Panc1 (cell line): Measurements from ENCODE around the gene MORN1. TPM values are rescaled to one million over a fixed set of nuclear protein-coding genes. Genes with fewer than 3 reads are reported as not detected.
A peak's percentile ranks its signal among the peaks of the same experiment; 100 is the strongest.

Experiments
- ATAC-seq: fragments of 200-7000 bp; cut with Tn5 transposase; 2 replicates; pipeline ENCODE4 v1.9.1; 2020; ENCODE audit warnings: mild to moderate bottlenecking, moderate library complexity
- BruUV-seq: library from RNA; stranded (reverse); fragments of 400-500 nt; replicated peaks from 2 replicates; lab custom pipeline; 2021; lab: Mats Ljungman, UMichigan
- CTCF ChIA-PET: fragments of 300-600 bp; sonication (Branson Sonifier 250); formaldehyde crosslinking; loops from one replicate; lab custom pipeline; 2022; ENCODE audit warnings: antibody characterized with exemption; lab: Charles Lee
- POLR2A ChIA-PET: fragments of 300-600 bp; sonication (Branson Sonifier 250); formaldehyde crosslinking; loops from one replicate; lab custom pipeline; 2022; ENCODE audit warnings: antibody characterized with exemption; lab: Charles Lee
- DNase-seq: peaks from one replicate; pipeline ENCODE4 v3.0.0-alpha.2; 2010; ENCODE audit warnings: low read depth, low spot score
- H3K27ac ChIP-seq: 2 replicates; pipeline ENCODE4 v1.5.1; 2011; ENCODE audit warnings: mild to moderate bottlenecking, low read length, inconsistent platforms
- H3K27me3 ChIP-seq: fragments of 200-500 bp; sonication (Bioruptor generic); 2 replicates; pipeline ENCODE4 v1.6.0; 2014; ENCODE audit warnings: low read length, inconsistent platforms; ENCODE audit not compliant: control insufficient read depth, insufficient read depth
- H3K36me3 ChIP-seq: fragments of 200-500 bp; sonication (Bioruptor generic); 2 replicates; pipeline ENCODE4 v1.5.1; 2014; ENCODE audit warnings: inconsistent platforms, mild to moderate bottlenecking, low read length, moderate library complexity; ENCODE audit not compliant: control insufficient read depth, insufficient read depth
- H3K4me1 ChIP-seq: 2 replicates; pipeline ENCODE4 v1.5.1; 2011; ENCODE audit warnings: inconsistent platforms, mild to moderate bottlenecking, low read length, moderate library complexity; ENCODE audit not compliant: control insufficient read depth, insufficient read depth
- H3K4me3 ChIP-seq, 2 experiments: 2 replicates each; pipeline ENCODE4 v1.5.1; 2011 to 2012; ENCODE audit warnings: low read depth in 2 of 2, low read length in 2 of 2, mild to moderate bottlenecking in 2 of 2, inconsistent platforms in 1 of 2, moderate library complexity in 1 of 2
- H3K9me3 ChIP-seq: fragments of 200-500 bp; sonication (Bioruptor generic); 2 replicates; pipeline ENCODE4 v1.5.1; 2014; ENCODE audit warnings: low read depth, mild to moderate bottlenecking, inconsistent platforms, low read length, moderate library complexity; ENCODE audit not compliant: control insufficient read depth, insufficient read depth
- POLR2AphosphoS5 ChIP-seq: IDR thresholded peaks from 2 replicates; pipeline ENCODE4 v1.6.1; 2012; ENCODE audit warnings: mild to moderate bottlenecking, low read depth, low read length, moderate library complexity
- SIN3A ChIP-seq: IDR thresholded peaks from 2 replicates; pipeline ENCODE4 v1.6.1; 2012; ENCODE audit warnings: low read depth, mild to moderate bottlenecking, low read length, moderate library complexity, borderline replicate concordance; ENCODE audit not compliant: insufficient read depth
- TCF7L2 ChIP-seq: IDR thresholded peaks from 2 replicates; pipeline ENCODE4 v1.6.1; 2011; ENCODE audit warnings: mild to moderate bottlenecking, low read depth, low read length, inconsistent platforms
- in situ Hi-C: cut with HindIII; loops from 2 replicates; pipeline ENCODE4 v1.10.0; 2016; ENCODE audit warnings: low sequenced_read_pairs, low pct_unique_long_range_greater_than_20kb
- intact Hi-C: fragments of 100-400 bp; cut with micrococcal nuclease; formaldehyde crosslinking; loops from one replicate; pipeline ENCODE4 v1.10.0; 2022; ENCODE audit not compliant: unreplicated experiment
- total RNA-seq: library from RNA; stranded (reverse); gene quantifications from one replicate; pipeline ENCODE4 v1.2.1, GENCODE V29; 2021; ENCODE audit not compliant: unreplicated experiment
- TF ChIP-seq, protein P1 (sequence below), 2 experiments: IDR thresholded peaks; 2 replicates each; pipeline ENCODE4 v1.6.1; 2011 to 2012; ENCODE audit warnings: low read depth in 2 of 2, control low read depth in 1 of 2, low read length in 1 of 2, mild to moderate bottlenecking in 1 of 2, moderate library complexity in 1 of 2; ENCODE audit not compliant: insufficient read depth in 1 of 2
- TF ChIP-seq, protein P2 (sequence below): fragments of 450-650 bp; IDR thresholded peaks from 2 replicates; pipeline ENCODE4 v1.5.1; 2017; ENCODE audit warnings: mild to moderate bottlenecking

MORN1 gene
- total RNA-seq, 1 experiment from 2014 or later, result 21.3 TPM

DNA sequence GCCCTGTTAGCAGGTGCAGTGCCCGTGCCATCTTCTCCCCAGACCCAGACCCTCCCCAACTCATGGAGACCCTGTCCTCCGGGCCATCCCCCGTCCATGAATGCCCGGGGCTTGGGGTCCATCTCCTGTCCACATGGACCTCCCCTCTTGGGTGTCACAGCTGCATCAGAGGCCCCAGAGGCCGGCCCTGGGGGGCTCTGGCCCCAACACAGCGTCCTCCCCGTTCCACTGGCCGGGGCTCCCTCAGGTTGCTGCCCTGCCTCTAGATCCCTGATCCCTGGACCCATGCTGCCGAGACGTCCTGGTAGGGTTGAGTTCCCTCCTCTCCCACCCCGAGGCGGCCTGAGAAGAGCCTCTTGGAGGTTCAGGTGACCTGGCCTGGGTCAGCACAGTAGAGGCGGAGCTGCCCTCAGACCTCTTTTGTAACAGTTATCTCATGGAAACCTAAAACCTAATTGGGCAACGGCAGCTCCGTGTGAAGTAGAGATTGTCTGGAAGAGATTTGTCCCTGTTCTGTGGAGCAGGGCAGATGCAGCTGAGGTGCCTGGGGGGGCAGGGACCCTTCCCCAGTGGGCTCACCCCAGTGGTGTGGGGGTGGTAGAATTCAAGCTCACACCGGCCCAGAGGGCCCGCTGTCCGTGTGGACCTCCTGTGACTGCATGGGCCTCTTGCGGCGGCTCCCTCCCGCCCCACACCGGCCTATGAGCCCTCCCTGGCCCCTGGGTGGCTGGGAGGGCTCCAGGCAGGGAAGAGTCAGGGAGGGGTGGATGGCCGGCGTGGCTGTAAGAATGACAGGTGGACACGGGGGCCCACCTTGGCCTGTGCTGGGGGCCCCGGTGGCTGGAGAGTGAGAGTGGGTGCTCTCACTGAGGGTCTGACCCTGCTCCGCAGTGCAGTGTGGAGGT, 107.1 kb downstream of the MORN1 start:
- DNase-seq, result no peak
- peak; percentile 20; the same call in 1 of the 2 replicates for ATAC-seq
- CTCF ChIA-PET, result no interaction called here
- in situ Hi-C loops, result no loop called here
- no TSS peak for BruUV-seq
- no peak overlapping the region for H3K27ac ChIP-seq
- no peaks in the 10 kb centered on the region for H3K27me3 ChIP-seq
- no peak overlapping the region for H3K4me3 ChIP-seq
- TF ChIP-seq, protein P1, sequence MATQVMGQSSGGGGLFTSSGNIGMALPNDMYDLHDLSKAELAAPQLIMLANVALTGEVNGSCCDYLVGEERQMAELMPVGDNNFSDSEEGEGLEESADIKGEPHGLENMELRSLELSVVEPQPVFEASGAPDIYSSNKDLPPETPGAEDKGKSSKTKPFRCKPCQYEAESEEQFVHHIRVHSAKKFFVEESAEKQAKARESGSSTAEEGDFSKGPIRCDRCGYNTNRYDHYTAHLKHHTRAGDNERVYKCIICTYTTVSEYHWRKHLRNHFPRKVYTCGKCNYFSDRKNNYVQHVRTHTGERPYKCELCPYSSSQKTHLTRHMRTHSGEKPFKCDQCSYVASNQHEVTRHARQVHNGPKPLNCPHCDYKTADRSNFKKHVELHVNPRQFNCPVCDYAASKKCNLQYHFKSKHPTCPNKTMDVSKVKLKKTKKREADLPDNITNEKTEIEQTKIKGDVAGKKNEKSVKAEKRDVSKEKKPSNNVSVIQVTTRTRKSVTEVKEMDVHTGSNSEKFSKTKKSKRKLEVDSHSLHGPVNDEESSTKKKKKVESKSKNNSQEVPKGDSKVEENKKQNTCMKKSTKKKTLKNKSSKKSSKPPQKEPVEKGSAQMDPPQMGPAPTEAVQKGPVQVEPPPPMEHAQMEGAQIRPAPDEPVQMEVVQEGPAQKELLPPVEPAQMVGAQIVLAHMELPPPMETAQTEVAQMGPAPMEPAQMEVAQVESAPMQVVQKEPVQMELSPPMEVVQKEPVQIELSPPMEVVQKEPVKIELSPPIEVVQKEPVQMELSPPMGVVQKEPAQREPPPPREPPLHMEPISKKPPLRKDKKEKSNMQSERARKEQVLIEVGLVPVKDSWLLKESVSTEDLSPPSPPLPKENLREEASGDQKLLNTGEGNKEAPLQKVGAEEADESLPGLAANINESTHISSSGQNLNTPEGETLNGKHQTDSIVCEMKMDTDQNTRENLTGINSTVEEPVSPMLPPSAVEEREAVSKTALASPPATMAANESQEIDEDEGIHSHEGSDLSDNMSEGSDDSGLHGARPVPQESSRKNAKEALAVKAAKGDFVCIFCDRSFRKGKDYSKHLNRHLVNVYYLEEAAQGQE (IDR thresholded peaks at IDR 0.05; ENCODE audit: insufficient read depth in 1 of 2, low read depth in 2 of 2, low read length in 1 of 2), result no peak
- TF ChIP-seq SIN3A (no peak), POLR2AphosphoS5 (no peak), TCF7L2 (no peak)
- TF ChIP-seq, protein P2, sequence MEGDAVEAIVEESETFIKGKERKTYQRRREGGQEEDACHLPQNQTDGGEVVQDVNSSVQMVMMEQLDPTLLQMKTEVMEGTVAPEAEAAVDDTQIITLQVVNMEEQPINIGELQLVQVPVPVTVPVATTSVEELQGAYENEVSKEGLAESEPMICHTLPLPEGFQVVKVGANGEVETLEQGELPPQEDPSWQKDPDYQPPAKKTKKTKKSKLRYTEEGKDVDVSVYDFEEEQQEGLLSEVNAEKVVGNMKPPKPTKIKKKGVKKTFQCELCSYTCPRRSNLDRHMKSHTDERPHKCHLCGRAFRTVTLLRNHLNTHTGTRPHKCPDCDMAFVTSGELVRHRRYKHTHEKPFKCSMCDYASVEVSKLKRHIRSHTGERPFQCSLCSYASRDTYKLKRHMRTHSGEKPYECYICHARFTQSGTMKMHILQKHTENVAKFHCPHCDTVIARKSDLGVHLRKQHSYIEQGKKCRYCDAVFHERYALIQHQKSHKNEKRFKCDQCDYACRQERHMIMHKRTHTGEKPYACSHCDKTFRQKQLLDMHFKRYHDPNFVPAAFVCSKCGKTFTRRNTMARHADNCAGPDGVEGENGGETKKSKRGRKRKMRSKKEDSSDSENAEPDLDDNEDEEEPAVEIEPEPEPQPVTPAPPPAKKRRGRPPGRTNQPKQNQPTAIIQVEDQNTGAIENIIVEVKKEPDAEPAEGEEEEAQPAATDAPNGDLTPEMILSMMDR, result no peak
- no peaks in the 10 kb centered on the region for H3K9me3 ChIP-seq
- intact Hi-C loops, result no loop called here
- POLR2A ChIA-PET, result no interaction called here
- peaks cover 19% of the 10 kb centered on the region for H3K4me1 ChIP-seq
- H3K36me3 ChIP-seq, result no peaks in the 10 kb centered on the region

DNA sequence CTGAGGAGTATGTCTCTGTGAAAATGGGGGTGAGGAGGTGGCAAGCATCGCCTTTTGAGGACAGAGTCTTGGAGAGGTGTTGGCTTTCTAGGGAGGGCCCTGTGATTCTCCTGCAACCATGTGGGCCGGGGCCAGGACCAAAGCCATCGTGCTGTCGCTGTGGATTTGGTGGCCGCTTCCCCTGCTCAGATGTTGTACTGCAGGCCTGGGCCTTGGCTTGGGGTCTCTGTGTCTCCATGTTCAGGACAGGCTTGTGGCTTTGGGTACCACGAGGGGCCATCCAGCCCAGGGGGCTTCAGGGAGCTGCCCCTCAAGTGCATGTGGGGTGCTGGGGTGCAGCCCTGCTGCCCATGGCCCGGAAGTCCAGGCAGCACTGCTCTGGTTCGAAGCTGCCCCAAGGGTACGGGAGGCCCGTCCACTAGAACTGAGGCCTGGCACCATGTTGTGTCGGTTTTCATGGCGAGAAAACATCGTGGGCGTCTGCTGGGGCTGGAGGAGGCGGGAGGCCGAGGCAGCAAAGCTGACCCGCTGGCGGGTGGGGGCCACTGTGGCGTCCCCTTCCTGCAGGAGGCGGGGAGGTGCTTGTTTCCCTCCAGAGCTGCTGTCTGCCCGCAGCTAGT, 107.9 kb downstream of the MORN1 start:
- POLR2A ChIA-PET, result no interaction called here
- Histone ChIP-seq H3K9me3 (no peaks in the 10 kb centered on the region), H3K36me3 (no peaks in the 10 kb centered on the region), H3K4me3 (no peak overlapping the region), H3K27ac (no peak overlapping the region), H3K27me3 (no peaks in the 10 kb centered on the region), H3K4me1 (peaks cover 16% of the 10 kb centered on the region)
- CTCF ChIA-PET, result no interaction called here
- intact Hi-C loops (no loop called here), in situ Hi-C loops (no loop called here)
- ATAC-seq (no peak), DNase-seq (no peak)
- no TSS peak for BruUV-seq
- TF ChIP-seq POLR2AphosphoS5, result no peak
- TF ChIP-seq SIN3A, result no peak
- TF ChIP-seq, protein P1 (IDR thresholded peaks at IDR 0.05; ENCODE audit: insufficient read depth in 1 of 2, low read depth in 2 of 2, low read length in 1 of 2), result no peak
- TF ChIP-seq, protein P2, result no peak
- TF ChIP-seq TCF7L2, result no peak
